Measurements from ENCODE around the gene HOXD12. TPM values are rescaled to one million over a fixed set of nuclear protein-coding genes. Genes with fewer than 3 reads are reported as not detected.
A peak's percentile ranks its signal among the peaks of the same experiment; 100 is the strongest.

Gene HOXD12
- total RNA-seq, 1 donor from 2014 or later, result not detected

DNA sequence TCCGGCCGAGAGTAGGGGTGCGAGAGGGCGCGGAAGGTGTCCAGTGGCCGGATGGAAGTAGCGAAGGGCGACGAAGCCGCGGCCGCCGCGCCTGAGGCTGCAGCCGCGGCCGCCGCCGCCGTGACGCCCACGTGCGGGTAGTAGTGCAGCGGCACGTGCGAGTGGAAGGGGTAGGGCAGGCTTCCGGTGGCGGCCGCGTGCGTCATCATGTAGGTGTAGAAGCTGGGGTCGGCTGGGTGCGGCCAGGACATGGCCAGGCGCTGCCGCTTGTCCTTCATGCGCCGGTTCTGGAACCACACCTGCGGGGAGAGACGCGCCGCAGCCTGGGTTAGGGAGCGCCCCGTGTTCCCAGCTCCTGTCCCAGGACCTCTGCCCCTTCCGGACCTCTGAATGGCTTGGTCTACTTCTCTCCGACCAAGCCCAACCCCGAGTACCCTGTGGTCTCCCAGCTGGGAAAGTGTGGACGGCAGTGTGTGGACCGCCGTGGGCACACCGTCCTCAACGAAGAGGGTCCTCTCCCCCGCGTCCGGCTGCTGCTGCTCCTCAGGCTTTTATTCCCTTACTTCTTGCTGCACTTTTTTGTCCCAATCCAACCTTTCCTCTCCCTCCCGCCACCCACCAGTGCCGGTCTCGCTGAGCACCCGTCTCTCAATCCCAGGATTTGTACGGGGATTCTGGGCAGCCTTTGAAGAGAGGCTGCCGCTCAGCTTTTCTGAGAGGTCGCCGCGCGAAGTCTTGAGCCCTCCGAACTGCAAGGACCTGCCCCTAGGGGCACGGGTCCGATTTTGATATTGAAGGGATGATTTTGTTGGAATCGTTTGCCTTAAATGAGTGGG is 18.8 kb upstream of the HOXD12 start:
- DNase-seq (ENCODE audit: low read depth), result no peak

DNA sequence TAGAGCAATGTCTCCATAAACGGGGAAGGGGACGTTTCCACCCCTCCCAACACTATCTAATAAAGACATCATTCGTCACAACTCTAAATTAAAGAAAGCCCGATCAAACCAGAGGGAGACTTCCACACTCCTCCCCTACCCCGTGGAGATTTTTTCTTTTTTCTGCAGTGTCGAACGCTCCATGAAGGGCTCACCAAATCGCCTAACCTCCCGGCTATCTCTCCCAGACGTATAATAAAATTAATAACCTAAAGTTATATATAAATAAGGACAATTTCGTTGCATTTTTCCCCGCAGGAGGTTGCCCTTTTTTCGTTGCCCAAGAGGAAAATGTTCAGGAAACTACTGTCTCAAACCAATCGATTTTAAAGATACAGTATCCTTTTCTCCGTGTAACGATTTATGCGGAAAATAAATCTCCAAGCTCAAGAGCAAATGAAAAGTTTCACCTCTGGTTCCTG is 18.2 kb upstream of the HOXD12 start:
- peak; percentile 7 for DNase-seq (ENCODE audit: low read depth)

DNA sequence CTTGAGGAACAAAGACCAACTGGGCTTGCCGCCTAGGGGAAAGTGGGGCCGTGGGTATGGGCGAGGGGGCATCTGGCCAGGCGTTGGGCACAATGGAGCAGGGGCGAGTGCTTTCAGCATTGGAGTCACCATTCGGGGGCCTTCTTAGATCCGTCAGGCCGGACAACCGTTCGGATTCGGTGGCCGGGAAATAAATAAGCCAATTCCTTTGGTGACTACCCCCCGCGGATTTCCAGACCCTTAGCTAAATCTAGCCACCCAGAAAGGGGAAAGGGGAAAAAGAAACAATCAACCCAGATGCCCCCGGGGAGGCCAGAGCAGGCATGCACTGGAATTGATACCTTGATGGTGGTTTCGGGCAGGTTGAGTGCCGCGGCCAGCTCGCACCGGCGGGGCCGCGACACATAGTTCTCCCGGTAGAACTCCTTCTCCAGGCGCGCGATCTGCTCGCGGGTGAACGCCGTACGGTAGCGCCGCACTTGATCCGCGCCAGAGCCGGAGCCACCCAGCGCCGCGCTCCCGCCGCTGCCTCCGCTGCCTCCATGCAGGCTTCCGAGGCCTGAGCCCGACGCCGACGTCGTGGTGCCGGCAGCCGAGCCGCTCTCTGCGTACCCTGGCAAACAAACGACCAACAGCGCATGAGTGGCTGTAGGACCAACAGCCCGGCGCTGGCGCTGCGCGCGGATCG is 17.6 kb upstream of the HOXD12 start:
- DNase-seq (ENCODE audit: low read depth), result no peak

GRCh38 chr2:176082525-176082823 is 17.1 kb upstream of the HOXD12 start:
- no peak for DNase-seq (ENCODE audit: low read depth)

DNA sequence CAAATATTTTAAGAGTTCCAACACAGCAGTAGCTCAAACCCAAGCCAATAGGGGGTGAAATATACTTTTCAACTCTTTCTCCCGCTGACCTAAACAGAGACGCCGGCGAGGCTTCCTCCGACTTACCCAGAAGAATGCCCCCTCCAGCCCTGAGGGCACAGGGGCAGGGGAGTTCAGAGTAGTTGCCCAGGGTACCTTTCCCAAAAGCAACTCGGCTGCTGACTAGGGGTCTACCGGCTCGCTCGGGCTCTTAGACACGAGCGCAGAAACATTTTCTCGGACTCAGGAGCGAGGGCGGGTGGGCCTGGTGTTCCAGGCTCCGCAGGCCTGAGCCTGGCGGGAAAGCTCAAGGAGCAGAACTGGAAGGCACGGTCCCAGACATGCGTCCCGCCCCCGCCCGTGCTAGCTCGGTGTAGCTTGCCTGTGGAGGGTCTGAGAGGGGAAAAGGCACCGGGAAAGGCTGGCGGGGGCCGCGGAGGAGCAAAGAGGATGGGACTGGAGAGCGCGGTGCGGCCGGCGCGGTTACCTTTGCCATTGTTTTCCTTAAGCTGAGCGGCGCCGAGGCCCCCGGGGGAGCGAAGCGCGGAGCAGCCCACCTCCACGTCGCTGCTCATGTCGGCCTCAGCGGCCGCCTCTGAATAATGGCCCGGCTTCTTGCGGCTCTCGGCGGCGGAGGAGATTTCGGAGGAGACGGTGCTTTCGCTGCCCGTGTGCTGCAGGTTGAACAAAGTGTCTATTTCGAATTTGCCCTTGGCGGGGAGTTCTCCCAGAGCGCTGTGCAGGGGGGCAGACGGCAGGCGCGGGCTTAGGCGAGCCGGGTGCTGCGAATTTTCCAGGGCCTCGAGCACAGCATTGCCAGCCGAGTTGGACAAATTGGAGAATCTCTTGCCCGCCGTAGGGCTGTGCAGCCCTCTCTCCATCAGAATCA is 16.5 kb upstream of the HOXD12 start:
- DNase-seq (ENCODE audit: low read depth), result no peak

DNA sequence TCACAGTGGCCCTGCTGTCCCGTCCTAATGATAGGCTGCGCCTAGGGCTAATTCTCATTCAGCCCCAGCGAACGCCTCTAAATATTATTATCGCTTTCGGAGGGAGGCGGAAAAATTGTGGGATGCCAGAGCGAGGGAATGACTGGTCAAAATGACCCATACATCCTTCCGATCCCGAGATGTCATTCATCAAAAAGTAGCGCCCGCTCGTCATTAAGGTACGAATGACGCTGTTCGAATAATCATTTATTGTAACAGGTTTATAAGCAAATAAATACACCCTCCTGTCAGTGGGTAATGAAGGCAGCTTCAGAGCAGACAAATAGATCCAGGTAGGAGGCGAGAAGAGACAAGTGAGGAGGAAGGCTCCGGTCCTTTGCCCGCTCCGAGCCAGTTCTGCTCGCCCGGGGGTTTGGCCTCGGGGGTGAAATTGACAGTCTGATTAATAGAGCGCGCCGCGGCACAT is 15.8 kb upstream of the HOXD12 start, which contains the start of gene EVX2:
Gene EVX2 (minus strand): TSS at position 167 of the 466 bp plus-strand sequence. CDS start 186 bp downstream, outside the sequence.
- DNase-seq (ENCODE audit: low read depth), result no peak

GRCh38 chr2:176084611-176085119 is 14.9 kb upstream of the HOXD12 start:
- DNase-seq (ENCODE audit: low read depth), result no peak

- DNase-seq (ENCODE audit: low read depth), result no peak
Measured at GRCh38 chr2:176085120-176085788, 14.3 kb upstream of the HOXD12 start.

DNA sequence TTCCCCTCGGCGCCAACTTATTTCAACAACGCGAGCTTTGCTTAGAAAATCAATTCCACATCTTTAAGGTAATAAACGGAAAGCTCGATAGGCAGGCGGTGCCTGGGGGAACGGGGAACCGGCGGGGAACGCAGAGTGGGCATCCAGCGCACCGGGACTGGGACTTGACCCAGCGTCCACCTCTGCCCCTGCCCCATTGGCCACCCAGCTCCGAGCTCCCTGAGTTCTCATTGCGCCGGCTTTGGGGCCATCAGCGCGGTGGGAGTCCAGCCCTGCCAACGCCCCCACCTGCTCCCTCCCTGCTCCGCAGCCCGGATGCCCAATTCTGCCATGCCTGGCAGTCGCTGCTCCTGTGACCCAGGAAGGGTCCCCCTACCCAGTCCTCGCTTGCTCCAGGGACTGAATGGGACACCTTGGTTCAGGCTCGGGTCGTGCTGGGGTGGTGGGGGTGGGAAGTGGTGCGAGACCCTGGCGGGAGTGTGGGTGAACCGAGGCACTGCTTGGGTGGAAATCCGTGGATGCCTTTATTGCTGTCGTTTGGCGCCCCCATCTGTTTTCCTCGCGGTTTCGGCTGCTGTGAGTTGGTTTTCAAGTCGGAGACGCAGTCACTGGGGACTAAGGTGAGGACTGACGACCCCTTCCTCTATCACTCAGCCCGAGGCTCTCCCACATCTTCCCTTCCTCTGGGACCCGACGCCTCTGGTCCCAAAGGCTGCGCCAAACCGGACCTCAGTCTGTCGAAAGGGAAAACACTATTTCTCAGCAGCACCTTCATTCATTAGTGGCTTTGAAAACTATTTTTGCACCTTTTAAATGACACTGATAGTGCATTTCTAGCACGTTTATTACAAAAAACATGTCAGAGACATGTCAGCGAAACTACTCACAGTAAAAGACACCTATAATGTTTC is 13.5 kb upstream of the HOXD12 start:
- peak; percentile 13 for DNase-seq (ENCODE audit: low read depth)

- no peak for DNase-seq (ENCODE audit: low read depth)
Measured at GRCh38 chr2:176087330-176088047, 12.1 kb upstream of the HOXD12 start.

- no peak for DNase-seq (ENCODE audit: low read depth)
Measured at GRCh38 chr2:176088048-176088936, 11.3 kb upstream of the HOXD12 start.

DNA sequence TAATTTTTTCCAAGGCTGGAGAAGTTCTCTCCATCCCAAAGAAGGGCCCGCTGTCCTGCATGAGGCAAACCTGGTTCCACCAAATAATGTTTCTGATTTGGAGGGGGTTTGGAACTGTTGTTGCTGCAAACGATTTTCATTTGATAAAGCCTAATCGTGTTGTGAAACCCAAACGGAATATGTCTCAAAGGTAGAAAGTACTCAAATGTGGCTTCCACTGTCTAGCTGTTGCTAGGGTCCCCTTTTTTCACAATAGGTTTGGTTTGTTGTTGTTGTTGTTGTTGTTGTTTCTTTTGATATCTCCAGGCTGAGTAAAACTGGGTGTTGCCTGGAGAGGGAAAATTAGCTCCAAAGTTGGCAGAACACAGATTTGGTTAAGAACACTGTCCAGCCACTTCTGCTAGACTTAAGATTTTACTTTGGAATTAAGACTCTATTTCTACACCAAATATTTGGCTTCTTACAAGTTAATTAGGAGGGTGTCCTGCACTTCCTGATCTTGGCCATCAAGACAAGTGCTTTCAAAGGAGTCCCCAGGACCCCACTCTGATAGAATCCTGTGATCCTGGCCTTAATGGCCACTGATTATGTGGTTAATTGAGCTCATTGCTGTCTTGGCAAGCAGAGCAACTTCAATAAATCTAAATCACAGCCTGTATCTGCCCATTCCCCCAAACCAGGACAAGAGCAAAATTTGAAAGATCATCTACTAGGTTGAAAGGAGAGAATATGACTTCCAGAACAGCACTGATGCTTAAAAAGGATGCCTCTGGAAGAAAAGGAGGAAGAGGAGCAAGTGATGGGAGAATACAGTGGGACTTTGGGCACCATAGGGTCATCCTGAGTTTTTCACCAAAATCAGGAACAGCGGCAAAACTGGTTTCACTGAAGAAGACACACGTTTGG is 10.4 kb upstream of the HOXD12 start:
- DNase-seq (ENCODE audit: low read depth), result no peak

- no peak for DNase-seq (ENCODE audit: low read depth)
Measured at GRCh38 chr2:176089843-176090395, 9.7 kb upstream of the HOXD12 start.

- DNase-seq (ENCODE audit: low read depth), result no peak
Measured at GRCh38 chr2:176090862-176091261, 8.7 kb upstream of the HOXD12 start.

DNA sequence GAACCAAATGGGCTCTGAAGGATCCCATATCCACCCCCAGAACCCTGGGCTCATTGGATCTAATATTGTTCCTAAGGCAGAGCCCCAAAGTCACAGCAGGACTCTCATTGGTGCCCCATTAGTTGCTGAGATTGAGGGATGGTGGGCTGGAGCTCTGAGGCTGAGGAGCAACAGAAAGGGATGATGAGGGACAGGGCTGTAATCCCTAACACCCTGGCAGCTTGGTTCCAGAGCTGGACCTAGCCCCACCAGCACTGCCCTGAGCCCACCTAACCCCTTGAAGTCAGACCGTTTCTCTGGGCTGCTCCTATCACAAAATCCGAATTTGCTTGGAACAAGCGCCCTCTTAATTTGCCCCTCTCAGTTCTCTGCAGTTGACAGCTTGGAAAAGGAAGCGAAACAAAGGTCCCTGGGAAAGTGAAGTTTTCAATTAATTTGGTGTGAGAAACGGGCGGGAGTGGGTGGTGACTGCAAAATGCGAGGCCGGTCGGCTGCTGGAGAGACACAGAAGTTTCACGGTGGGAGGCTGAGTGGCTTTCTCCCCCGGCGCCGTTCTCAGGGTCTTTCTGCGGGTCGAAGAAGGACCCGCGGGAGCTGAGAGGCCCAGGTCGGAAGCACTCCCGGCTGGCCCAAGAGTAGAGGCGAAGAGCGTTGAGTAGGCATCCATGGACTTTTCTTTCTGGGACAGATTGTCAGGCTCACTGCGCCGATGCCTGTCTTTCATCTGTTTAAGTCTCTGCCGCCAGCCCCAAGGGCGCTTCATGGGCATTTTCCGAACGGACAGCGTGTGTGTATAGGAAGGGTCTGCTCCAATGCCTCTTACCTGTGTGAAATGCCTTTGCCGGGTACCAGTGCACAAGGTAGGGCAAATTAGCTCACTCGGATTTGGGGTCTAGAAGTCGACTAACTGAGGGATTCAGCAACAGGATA is 8.0 kb upstream of the HOXD12 start:
- no peak for DNase-seq (ENCODE audit: low read depth)

All from renal cortical epithelial cell (primary cell).